Left cardiac atrium (tissue), 4 donors: Measurements from ENCODE around the gene MBNL2. TPM values are rescaled to one million over a fixed set of nuclear protein-coding genes. Genes with fewer than 3 reads are reported as not detected.
A peak's percentile ranks its signal among the peaks of the same experiment; 100 is the strongest.

Source experiments
- ATAC-seq, 2 donors: fragments of 200-7000 bp; cut with Tn5 transposase; one replicate each; pipeline ENCODE4 v1.9.1; 2020; ENCODE audit warnings: mild to moderate bottlenecking in 2 of 2, moderate library complexity in 2 of 2
- DNase-seq: peaks from one replicate; pipeline ENCODE4 v3.0.0-alpha.2; 2020
- intact Hi-C, 2 donors: fragments of 100-400 bp; cut with DNase I; formaldehyde crosslinking; loops; one replicate each; pipeline versions ENCODE4 v1.14.1 to v1.15.1; 2022 to 2023
- total RNA-seq, 2 donors: library from RNA; stranded (reverse); fragmentation: NEBNext Ultra II Directional; extraction: Animal tissue kit (Norgen Biotek cat#: 25700); gene quantifications; one replicate each; pipeline ENCODE4 v1.2.1, GENCODE V29; 2021
- donor health status: DM: no; HTN: yes; CAD: no.
- donor health status: DM: no; HTN: yes; CAD: no; lungs with severe emphysema.
- donor health status: DM: yes; HTN: yes; CAD: no.
- donor health status: Dilated cardiomyopathy.

MBNL2 gene
- total RNA-seq, 2 donors from 2014 or later = 52.0 to 60.3 TPM

- DNase-seq (no peak), ATAC-seq (peak in 1 of 2 donors; percentile 32)
- intact Hi-C loops = no loop called here
Measured at GRCh38 chr13:97329331-97329730, 107.2 kb downstream of the MBNL2 start.

- intact Hi-C loops = no loop called here
- DNase-seq (no peak), ATAC-seq (no peak)
Measured at GRCh38 chr13:97330448-97330847, 108.3 kb downstream of the MBNL2 start.

GRCh38 chr13:97332742-97333141 is 110.6 kb downstream of the MBNL2 start:
- intact Hi-C loops = no loop called here
- DNase-seq = no peak
- no peak for ATAC-seq

- no peak for DNase-seq
- intact Hi-C loops = no loop called here
- ATAC-seq = no peak
Measured at GRCh38 chr13:97333983-97334382, 111.8 kb downstream of the MBNL2 start.

GRCh38 chr13:97334690-97335089 is 112.6 kb downstream of the MBNL2 start:
- ATAC-seq = no peak
- intact Hi-C loops = no loop called here
- DNase-seq = no peak

GRCh38 chr13:97335488-97336134 is 113.5 kb downstream of the MBNL2 start:
- DNase-seq = no peak
- no peak for ATAC-seq
- intact Hi-C loops = no loop called here

- ATAC-seq (no peak), DNase-seq (no peak)
- intact Hi-C loops = no loop called here
Measured at GRCh38 chr13:97337985-97338499, 115.9 kb downstream of the MBNL2 start.

- intact Hi-C loops = no loop called here
- ATAC-seq (no peak), DNase-seq (no peak)
Measured at GRCh38 chr13:97338571-97338970, 116.4 kb downstream of the MBNL2 start.

- intact Hi-C loops = no loop called here
Measured at GRCh38 chr13:97339019-97339987, 117.2 kb downstream of the MBNL2 start.

GRCh38 chr13:97339988-97340749 is 118.0 kb downstream of the MBNL2 start:
- DNase-seq (no peak), ATAC-seq (no peak)
- intact Hi-C loops = loop anchor here (5.0 to 10.0 kb wide), 3 partner anchors 118 to 228 kb away; partner anchors contain the start of gene MBNL2 (in 2 of the 2)

More at GRCh38 chr13:97339019-97339987, 117.2 kb downstream of the MBNL2 start:
- DNase-seq = peak; percentile 54
- ATAC-seq = peak; percentile 89 to 92

GRCh38 chr13:97341135-97341534 is 119.0 kb downstream of the MBNL2 start:
- intact Hi-C loops = loop anchor here (5.0 to 10.0 kb wide), 3 partner anchors 119 to 229 kb away; partner anchors contain the start of gene MBNL2 (in 2 of the 2)
- DNase-seq = no peak
- no peak for ATAC-seq

- intact Hi-C loops = loop anchor here (5.0 to 10.0 kb wide), 3 partner anchors 120 to 230 kb away; partner anchors contain the start of gene MBNL2 (in 2 of the 2)
- ATAC-seq (no peak), DNase-seq (no peak)
Measured at GRCh38 chr13:97342136-97342535, 120.0 kb downstream of the MBNL2 start.

GRCh38 chr13:97342936-97343335 is 120.8 kb downstream of the MBNL2 start:
- DNase-seq (no peak), ATAC-seq (no peak)
- intact Hi-C loops = loop anchor here (5.0 to 10.0 kb wide), 3 partner anchors 121 to 231 kb away; partner anchors contain the start of gene MBNL2 (in 2 of the 2)

- peak; percentile 81 to 84 for ATAC-seq
Measured at GRCh38 chr13:97344265-97345175, 122.4 kb downstream of the MBNL2 start.

GRCh38 chr13:97346097-97346496 is 124.0 kb downstream of the MBNL2 start:
- intact Hi-C loops = loop anchor here in 1 of 2 donors (10.0 kb wide), 1 partner anchor 231 kb away; no protein-coding TSS in a partner anchor
- no peak for DNase-seq
- no peak for ATAC-seq

More at GRCh38 chr13:97344265-97345175, 122.4 kb downstream of the MBNL2 start:
- intact Hi-C loops = loop anchor here (5.0 to 10.0 kb wide), 3 partner anchors 122 to 232 kb away; partner anchors contain the start of gene MBNL2 (in 2 of the 2)
- DNase-seq = peak; percentile 62

- ATAC-seq = no peak
- no peak for DNase-seq
- intact Hi-C loops = loop anchor here in 1 of 2 donors (10.0 kb wide), 1 partner anchor 232 kb away; no protein-coding TSS in a partner anchor
Measured at GRCh38 chr13:97346561-97347254, 124.6 kb downstream of the MBNL2 start.
